ENCODE data around the gene FAAP20.
"Not testable (repeated sequence)": the region's sequence is repeated elsewhere in the genome, so short reads cannot be mapped to it uniquely, and the experiment has no call there.

The FAAP20 gene

GRCh38 chr1:2154022-2154421 lies 40.5 kb downstream of the FAAP20 start:
- no peak for DNase-seq

GRCh38 chr1:2152954-2153353 lies 41.6 kb downstream of the FAAP20 start:
- peak; percentile 18 for DNase-seq

- DNase-seq, result no peak
Observed at GRCh38 chr1:2151911-2152310, 42.7 kb downstream of the FAAP20 start.

GRCh38 chr1:2151252-2151651 lies 43.3 kb downstream of the FAAP20 start:
- DNase-seq, result no peak

- no peak for DNase-seq
Observed at GRCh38 chr1:2150801-2151200, 43.8 kb downstream of the FAAP20 start.

GRCh38 chr1:2148691-2149090 lies 45.9 kb downstream of the FAAP20 start:
- no peak for DNase-seq

GRCh38 chr1:2147869-2148268 lies 46.7 kb downstream of the FAAP20 start:
- DNase-seq, result not testable (repeated sequence)

- no peak for DNase-seq
Observed at GRCh38 chr1:2146836-2147517, 47.6 kb downstream of the FAAP20 start.

GRCh38 chr1:2145946-2146835 lies 48.4 kb downstream of the FAAP20 start:
- no peak for DNase-seq

- DNase-seq, result no peak
Observed at GRCh38 chr1:2144501-2145090, 50.0 kb downstream of the FAAP20 start.

- DNase-seq, result no peak
Observed at GRCh38 chr1:2143814-2144500, 50.6 kb downstream of the FAAP20 start.

- DNase-seq, result no peak
Observed at GRCh38 chr1:2141025-2141424, 53.5 kb downstream of the FAAP20 start.
